ENCODE results near the gene FILIP1.

- TF ChIP-seq, protein P1, sequence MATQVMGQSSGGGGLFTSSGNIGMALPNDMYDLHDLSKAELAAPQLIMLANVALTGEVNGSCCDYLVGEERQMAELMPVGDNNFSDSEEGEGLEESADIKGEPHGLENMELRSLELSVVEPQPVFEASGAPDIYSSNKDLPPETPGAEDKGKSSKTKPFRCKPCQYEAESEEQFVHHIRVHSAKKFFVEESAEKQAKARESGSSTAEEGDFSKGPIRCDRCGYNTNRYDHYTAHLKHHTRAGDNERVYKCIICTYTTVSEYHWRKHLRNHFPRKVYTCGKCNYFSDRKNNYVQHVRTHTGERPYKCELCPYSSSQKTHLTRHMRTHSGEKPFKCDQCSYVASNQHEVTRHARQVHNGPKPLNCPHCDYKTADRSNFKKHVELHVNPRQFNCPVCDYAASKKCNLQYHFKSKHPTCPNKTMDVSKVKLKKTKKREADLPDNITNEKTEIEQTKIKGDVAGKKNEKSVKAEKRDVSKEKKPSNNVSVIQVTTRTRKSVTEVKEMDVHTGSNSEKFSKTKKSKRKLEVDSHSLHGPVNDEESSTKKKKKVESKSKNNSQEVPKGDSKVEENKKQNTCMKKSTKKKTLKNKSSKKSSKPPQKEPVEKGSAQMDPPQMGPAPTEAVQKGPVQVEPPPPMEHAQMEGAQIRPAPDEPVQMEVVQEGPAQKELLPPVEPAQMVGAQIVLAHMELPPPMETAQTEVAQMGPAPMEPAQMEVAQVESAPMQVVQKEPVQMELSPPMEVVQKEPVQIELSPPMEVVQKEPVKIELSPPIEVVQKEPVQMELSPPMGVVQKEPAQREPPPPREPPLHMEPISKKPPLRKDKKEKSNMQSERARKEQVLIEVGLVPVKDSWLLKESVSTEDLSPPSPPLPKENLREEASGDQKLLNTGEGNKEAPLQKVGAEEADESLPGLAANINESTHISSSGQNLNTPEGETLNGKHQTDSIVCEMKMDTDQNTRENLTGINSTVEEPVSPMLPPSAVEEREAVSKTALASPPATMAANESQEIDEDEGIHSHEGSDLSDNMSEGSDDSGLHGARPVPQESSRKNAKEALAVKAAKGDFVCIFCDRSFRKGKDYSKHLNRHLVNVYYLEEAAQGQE (IDR thresholded peaks at IDR 0.05; ENCODE audit: insufficient read depth in 1 of 2, low read depth in 2 of 2, low read length in 2 of 2), result no peak
- TF ChIP-seq TAF1 (IDR thresholded peaks at IDR 0.05; ENCODE audit: borderline replicate concordance, insufficient read depth, low read length), result no peak
- no peak for TF ChIP-seq POLR2AphosphoS5 (IDR thresholded peaks at IDR 0.05; ENCODE audit: low read depth, low read length)
- TF ChIP-seq SIN3A (IDR thresholded peaks at IDR 0.05; ENCODE audit: borderline replicate concordance, insufficient read depth, low read length), result no peak
Observed at GRCh38 chr6:75344455-75344854, 149.1 kb downstream of the FILIP1 start.

All from PFSK-1 (cell line).